Stimulated activated naive CD8-positive, alpha-beta T cell treated with anti-CD3 and anti-CD28 coated beads, Interleukin-15, Interleukin-2, amounts not matched to agents 100 ng/mL and 50 ng/mL, for 24 hours (primary cell): ENCODE measurements around the gene AOAH.

ENCODE experiments used
- H3K27ac Mint-ChIP-seq: one replicate; pipeline ENCODE4 v1.8.0; 2021; ENCODE audit warnings: mild to moderate bottlenecking, mixed read lengths
- H3K27me3 Mint-ChIP-seq: one replicate; pipeline ENCODE4 v1.8.0; 2021; ENCODE audit warnings: mixed read lengths
- H3K36me3 Mint-ChIP-seq: one replicate; pipeline ENCODE4 v1.8.0; 2021; ENCODE audit warnings: low read depth, mixed read lengths
- H3K4me1 Mint-ChIP-seq: one replicate; pipeline ENCODE4 v1.8.0; 2021; ENCODE audit warnings: low read depth, mixed read lengths
- H3K4me3 Mint-ChIP-seq: one replicate; pipeline ENCODE4 v1.8.0; 2021; ENCODE audit warnings: mild to moderate bottlenecking, mixed read lengths
- H3K9me3 Mint-ChIP-seq: one replicate; pipeline ENCODE4 v1.8.0; 2021; ENCODE audit warnings: mixed read lengths

AOAH gene

DNA sequence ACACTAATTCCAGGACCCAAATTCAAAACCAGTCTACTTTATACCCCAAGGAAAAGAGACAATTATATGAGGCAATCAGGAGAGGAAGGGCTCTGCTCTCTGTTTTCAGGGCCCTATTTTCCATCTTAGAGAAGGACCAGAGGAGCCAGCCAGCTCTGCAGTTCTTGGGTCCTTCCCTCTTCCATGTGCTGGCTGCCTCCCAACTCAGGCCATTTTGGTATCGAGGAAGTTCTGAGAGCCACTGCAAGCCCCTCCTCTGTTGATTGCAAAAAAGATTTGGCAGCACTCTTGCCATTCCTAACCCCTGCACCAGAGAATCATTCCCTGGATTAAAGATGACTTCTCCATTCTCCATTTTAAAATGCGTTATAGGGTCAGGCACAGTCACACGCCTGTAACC is 151.2 kb downstream of the AOAH start:
- Mint-ChIP-seq H3K9me3 (no peaks in the 10 kb centered on the region), H3K27ac (no peak overlapping the region), H3K36me3 (peaks cover 14% of the 10 kb centered on the region), H3K27me3 (no peaks in the 10 kb centered on the region), H3K4me1 (peaks cover 20% of the 10 kb centered on the region), H3K4me3 (no peak overlapping the region)

DNA sequence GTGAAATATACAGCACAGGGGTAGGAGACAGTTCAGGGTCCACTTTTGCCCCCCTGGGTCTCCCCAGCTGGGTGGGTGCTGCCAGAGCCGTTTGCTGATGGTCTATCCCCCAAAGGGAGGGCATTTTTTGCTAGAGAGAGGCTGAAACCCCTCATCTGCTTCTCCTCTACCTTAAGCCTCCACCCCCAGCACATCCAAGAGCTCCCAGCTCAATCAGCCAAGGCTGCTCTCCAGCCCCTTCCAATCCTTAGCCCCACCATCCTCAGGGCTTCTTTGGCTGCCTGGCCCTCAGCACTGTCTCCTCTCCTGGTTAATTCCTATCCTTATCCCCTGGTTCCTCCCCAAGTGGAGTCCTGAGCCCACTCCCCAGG is 153.1 kb downstream of the AOAH start:
- no peak overlapping the region for H3K4me3 Mint-ChIP-seq
- H3K9me3 Mint-ChIP-seq: no peaks in the 10 kb centered on the region
- H3K4me1 Mint-ChIP-seq: peaks cover 18% of the 10 kb centered on the region
- no peak overlapping the region for H3K27ac Mint-ChIP-seq
- H3K27me3 Mint-ChIP-seq: no peaks in the 10 kb centered on the region
- H3K36me3 Mint-ChIP-seq: peaks cover 6% of the 10 kb centered on the region

DNA sequence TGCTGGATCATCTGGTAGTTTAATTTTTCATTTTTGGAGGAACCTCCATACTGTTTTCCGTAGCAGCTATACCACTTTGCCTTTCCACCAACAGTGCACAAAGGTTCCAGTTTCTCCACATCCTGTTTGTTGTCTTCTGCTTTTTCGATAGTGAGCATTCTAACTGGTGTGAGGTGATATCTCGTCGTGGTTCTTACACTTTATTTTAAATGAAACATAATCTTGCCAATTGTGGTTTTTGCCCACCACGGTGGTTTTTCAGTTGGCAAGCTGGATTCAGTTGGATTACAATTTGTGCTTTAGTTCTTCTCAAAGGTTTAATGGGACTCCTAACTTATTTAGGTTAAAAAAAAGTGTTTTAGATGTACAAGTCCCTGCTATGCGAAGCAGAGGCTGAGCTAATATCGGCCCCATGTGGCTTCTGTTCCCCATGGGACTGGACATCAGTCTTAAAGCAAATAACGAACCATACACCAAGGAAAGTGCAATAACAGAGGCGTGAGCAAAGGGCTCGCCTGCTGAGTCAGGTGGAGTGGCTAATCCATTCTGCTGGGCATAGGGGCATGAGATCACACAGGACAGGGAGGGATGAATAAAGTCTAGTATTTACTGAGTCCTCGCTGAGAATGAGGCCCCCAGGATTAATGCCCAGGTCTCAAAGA is 153.6 kb downstream of the AOAH start:
- Mint-ChIP-seq H3K27ac (no peak overlapping the region), H3K9me3 (no peaks in the 10 kb centered on the region), H3K27me3 (no peaks in the 10 kb centered on the region), H3K36me3 (peaks cover 6% of the 10 kb centered on the region), H3K4me1 (peaks cover 14% of the 10 kb centered on the region), H3K4me3 (no peak overlapping the region)

DNA sequence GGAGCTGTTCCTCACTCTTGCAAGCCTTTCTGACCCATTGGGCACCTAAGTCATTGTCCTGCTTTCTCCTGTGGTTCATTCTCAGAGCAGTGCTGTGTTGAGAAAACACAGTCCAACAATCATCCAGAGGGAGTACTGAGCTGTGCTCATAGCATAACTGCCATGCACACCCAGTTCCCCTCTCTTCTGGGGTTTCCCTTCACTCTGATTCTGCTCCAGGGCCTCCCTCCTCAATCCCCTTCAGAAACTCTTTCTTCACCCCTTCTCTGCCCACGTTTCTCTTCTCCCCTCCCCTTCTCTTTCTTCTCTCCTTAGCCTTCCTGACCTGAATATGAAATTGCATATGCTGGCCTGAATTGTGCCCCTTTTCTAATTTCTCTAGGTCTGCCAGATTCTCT is 155.8 kb downstream of the AOAH start:
- Mint-ChIP-seq H3K36me3 (no peaks in the 10 kb centered on the region), H3K27ac (no peak overlapping the region), H3K27me3 (no peaks in the 10 kb centered on the region), H3K9me3 (no peaks in the 10 kb centered on the region), H3K4me3 (no peak overlapping the region), H3K4me1 (peaks cover 14% of the 10 kb centered on the region)

DNA sequence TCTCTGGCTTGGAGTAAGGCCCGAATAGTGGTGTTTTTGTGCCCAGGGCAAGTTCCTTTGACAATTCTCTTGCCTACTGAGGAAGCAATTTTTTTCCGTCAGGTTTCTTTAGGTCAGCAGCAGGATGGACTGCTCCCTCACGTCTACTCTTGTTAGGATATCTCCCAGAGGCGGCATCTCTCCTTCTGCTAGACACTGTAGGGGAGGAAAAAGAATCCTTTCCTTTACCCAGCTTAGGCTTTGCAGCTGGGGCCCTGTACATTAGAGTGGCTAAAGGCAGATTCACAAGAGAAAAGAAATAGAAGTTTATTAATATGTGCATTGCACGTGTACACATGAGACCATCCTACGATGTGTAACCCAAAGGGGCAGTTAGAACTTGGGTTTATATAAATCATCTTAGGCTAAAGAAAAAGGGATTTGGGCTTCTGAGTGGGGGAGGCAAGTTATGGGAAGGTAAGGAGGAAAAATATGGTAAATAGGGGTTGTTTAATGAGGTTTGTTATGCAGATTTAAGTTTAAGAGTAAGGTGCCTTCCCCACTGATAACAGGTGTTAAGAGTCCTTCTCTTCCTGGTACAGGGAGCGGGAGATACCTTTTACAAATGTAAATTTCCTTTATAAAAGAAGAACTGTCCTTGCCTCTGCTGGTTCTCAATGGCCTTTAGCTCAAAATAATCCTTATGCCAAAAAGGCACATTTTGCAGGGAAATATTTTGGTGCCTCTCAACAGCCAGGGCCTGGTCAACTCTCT is 156.4 kb downstream of the AOAH start:
- H3K4me3 Mint-ChIP-seq: no peak overlapping the region
- no peaks in the 10 kb centered on the region for H3K9me3 Mint-ChIP-seq
- no peaks in the 10 kb centered on the region for H3K36me3 Mint-ChIP-seq
- no peak overlapping the region for H3K27ac Mint-ChIP-seq
- H3K4me1 Mint-ChIP-seq: peaks cover 14% of the 10 kb centered on the region
- H3K27me3 Mint-ChIP-seq: no peaks in the 10 kb centered on the region

DNA sequence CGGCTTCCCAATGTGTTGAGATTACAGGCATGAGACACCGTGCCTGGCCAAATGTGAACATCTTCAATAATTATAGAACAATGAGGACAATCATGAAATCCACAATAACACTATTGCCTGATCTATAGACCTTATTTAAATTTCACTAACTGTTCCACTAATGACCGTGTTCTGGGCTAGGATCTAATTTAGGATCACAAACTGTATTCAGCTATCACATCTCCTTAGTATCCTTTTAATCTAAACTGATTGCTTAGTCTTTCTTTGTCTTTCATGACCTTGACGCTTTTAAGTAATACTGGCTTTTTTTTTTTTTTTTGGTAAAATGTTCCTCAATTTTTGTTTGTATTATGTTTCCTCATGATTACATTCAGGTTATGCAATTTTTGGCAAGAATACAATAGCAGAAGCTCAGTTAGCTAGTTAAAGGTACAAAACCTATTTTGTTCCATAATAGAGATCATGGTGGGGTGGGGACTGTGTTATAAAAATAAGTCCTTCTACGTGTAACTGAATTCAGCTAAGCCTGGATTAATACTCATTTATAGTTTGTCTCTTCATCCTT is 158.4 kb downstream of the AOAH start:
- no peaks in the 10 kb centered on the region for H3K9me3 Mint-ChIP-seq

DNA sequence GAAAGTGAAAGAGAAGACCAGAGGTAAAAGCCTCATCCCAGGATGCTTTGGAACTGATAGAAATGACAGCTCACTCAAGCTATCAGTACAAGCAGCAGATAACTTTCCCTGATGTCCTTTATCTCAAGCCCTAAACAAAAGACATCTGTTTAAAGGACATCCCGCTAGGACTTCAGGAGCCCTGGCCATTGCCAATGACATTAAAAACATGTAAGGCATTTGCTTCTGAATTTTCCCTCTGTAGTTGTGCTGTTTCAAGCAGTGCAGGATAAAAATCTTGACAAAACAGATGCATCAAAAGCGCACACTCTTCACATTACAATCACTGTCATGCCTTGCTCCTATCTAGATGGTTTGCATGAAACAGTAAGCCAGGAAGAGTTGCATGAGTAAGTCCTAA is 159.8 kb downstream of the AOAH start:
- no peaks in the 10 kb centered on the region for H3K27me3 Mint-ChIP-seq

More for the DNA sequence above, 158.4 kb downstream of the AOAH start:
- no peak overlapping the region for H3K27ac Mint-ChIP-seq
- no peaks in the 10 kb centered on the region for H3K36me3 Mint-ChIP-seq
- H3K27me3 Mint-ChIP-seq: no peaks in the 10 kb centered on the region
- H3K4me1 Mint-ChIP-seq: peaks cover 9% of the 10 kb centered on the region
- H3K4me3 Mint-ChIP-seq: no peak overlapping the region

DNA sequence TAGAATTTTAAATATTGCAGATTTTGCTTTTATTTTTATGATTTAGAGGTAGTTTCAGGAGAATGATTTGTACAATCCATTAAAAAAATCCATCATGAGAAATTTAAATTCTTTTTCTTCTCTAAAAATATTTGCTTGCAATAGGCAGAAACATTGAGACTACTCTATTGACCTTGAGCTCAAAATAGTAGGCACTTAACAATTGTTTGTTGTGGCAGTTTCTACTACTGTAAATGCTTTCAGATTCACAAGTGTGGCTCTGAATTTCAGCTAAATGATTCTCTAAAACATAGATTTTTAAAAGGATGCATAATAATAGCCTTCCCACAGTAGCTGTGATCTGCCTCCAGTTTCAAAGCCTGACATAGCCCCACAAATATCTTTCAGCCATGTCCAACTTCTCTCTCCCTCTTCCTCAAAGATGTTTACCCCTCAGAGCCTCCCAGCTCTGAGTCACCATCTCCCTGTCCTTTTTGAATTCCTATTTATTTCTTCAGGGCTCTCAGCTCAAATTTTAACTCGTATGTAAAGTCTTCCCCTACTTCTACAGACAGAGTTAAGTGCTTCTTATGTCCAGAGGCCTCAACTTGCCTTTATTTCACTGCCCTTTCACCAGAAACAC is 160.5 kb downstream of the AOAH start:
- H3K36me3 Mint-ChIP-seq: peaks cover 3% of the 10 kb centered on the region

More for the DNA sequence above, 159.8 kb downstream of the AOAH start:
- no peaks in the 10 kb centered on the region for H3K4me1 Mint-ChIP-seq
- no peak overlapping the region for H3K4me3 Mint-ChIP-seq
- peaks cover 3% of the 10 kb centered on the region for H3K36me3 Mint-ChIP-seq
- no peak overlapping the region for H3K27ac Mint-ChIP-seq
- no peaks in the 10 kb centered on the region for H3K9me3 Mint-ChIP-seq

DNA sequence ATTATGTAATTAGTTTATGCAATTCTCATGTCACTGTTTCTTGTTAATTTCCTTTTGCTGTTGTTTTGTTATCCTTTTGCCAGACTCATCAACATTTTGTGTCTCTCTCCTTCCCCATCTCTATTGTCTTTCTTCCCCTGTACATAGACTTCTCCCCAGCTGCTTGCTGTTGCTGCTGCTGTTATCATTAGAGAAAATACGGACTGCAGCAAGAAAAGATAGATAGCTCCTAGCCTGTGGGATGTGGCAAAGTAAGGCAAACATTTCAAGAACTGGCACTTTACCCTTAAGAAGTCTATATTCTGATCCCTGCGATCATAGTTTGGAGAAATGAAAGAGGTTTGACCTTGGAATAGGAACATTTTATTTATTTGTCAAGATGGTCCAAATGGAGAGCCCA is 162.2 kb downstream of the AOAH start:
- Mint-ChIP-seq H3K27ac (no peak overlapping the region), H3K4me1 (no peaks in the 10 kb centered on the region), H3K27me3 (no peaks in the 10 kb centered on the region), H3K9me3 (no peaks in the 10 kb centered on the region), H3K4me3 (no peak overlapping the region), H3K36me3 (peaks cover 3% of the 10 kb centered on the region)

More for the DNA sequence above, 160.5 kb downstream of the AOAH start:
- Mint-ChIP-seq H3K9me3 (no peaks in the 10 kb centered on the region), H3K4me1 (no peaks in the 10 kb centered on the region), H3K4me3 (no peak overlapping the region), H3K27ac (no peak overlapping the region), H3K27me3 (no peaks in the 10 kb centered on the region)

DNA sequence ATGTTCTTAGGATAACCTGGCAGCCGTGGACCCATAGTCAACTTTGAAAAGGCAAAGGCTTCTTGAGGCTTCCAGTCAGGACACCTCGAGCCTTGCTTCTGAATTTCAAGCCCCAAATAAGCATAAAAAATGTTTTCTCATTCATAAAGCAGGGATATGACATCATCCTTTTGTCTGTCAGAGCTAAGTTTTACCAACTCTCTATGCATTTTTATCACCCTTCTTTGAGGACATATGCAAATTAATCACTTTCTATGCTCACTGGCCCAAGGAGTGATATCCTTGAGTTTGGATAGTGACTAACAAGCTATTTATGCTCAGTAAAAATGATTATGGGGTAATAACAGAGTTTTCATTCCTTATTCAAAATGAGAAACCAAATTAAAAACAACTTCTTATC is 175.3 kb downstream of the AOAH start:
- Mint-ChIP-seq H3K36me3 (peaks cover 7% of the 10 kb centered on the region), H3K4me1 (no peaks in the 10 kb centered on the region), H3K27ac (no peak overlapping the region), H3K27me3 (no peaks in the 10 kb centered on the region), H3K9me3 (peaks cover 4% of the 10 kb centered on the region), H3K4me3 (no peak overlapping the region)

DNA sequence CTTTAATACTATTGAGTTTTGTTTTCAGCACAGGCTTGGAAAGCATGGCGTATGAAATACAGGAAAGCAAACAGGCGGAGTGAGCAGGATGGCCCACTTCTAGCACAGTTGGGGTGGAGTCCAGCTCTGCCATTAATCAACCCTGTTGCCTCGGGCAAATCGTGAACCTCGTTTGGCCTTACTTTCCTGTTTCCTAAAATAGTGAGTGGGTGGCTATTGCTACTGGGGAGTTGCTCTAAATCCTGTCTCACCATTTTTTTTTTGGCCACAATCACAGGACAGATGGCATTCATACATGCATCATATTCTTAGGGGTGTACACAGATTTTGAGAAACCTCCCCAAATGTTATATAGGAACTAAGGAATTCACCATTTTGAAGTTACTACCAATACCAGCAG is 176.9 kb downstream of the AOAH start:
- Mint-ChIP-seq H3K36me3 (peaks cover 7% of the 10 kb centered on the region), H3K9me3 (peaks cover under 1% of the 10 kb centered on the region)

DNA sequence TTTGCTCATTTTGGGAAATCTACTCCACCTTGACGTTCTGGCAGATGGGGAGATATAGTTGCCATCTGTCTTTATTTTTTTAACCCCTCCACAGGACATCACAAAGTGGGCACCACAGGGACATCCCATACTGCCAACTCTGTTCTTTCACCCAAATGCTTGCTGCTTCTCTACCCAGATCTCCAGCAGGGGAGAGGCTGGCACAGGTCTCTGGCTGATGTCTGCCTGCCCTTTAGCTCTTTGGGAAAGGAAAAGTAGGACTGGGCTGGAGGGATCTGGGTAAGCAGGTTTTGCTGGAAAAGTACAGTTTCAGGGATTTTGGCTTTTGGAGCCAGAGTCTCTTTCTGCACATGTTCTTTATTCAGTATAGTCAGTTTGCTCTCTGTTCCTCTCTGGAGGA is 178.0 kb downstream of the AOAH start:
- H3K4me1 Mint-ChIP-seq: no peaks in the 10 kb centered on the region
- H3K4me3 Mint-ChIP-seq: no peak overlapping the region
- H3K27ac Mint-ChIP-seq: peak overlapping the region; percentile 9
- no peaks in the 10 kb centered on the region for H3K9me3 Mint-ChIP-seq
- H3K27me3 Mint-ChIP-seq: no peaks in the 10 kb centered on the region
- peaks cover 7% of the 10 kb centered on the region for H3K36me3 Mint-ChIP-seq

More for the DNA sequence above, 176.9 kb downstream of the AOAH start:
- Mint-ChIP-seq H3K4me3 (no peak overlapping the region), H3K27ac (no peak overlapping the region), H3K27me3 (no peaks in the 10 kb centered on the region), H3K4me1 (no peaks in the 10 kb centered on the region)

DNA sequence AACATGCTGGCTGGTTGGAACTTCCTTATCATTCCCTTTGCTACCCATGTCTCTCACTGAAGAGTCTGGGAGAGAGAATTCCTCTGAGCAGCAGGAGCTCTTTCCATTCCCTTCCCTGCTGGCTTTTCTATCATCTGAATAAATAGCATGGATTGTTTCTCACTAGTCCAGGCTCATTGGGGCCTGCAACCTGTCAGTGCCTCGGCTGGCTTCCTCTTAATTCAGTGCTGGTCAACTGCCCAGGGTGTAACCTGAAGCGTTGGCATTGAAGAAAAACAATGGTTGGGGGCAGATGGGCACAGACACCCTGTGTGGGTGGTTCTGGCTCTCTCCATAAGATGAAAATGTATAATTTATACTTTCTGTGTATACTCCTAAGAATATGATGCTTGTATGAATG is 179.0 kb downstream of the AOAH start:
- Mint-ChIP-seq H3K9me3 (no peaks in the 10 kb centered on the region), H3K27me3 (no peaks in the 10 kb centered on the region), H3K4me1 (no peaks in the 10 kb centered on the region), H3K27ac (no peak overlapping the region), H3K4me3 (no peak overlapping the region), H3K36me3 (peaks cover 7% of the 10 kb centered on the region)

DNA sequence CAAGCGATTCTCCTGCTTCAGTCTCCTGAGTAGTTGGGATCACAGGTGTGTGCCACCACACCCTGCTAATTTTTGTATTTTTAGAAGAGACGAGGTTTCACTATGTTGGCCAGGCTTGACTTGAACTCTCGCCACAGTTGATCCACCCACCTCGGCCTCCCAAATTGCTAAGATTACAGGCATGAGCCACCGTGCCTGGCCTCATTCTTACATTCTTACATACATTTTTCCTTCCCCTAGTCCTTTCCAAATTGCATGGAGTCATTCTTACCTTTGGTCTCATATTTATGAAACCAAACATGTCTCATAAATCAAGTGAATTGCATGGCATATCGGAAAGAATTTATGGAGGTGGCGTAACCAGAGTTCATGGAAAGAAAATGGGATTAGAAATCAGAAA is 186.2 kb downstream of the AOAH start:
- Mint-ChIP-seq H3K9me3 (no peaks in the 10 kb centered on the region), H3K4me3 (no peak overlapping the region), H3K4me1 (no peaks in the 10 kb centered on the region), H3K36me3 (no peaks in the 10 kb centered on the region), H3K27me3 (no peaks in the 10 kb centered on the region), H3K27ac (no peak overlapping the region)
